Measurements from ENCODE around the gene NMBR.
"Not testable (repeated sequence)": the region's sequence is repeated elsewhere in the genome, so short reads cannot be mapped to it uniquely, and the experiment has no call there.

Gene NMBR

GRCh38 chr6:142146828-142147662 lies at the start of gene NMBR, which contains the start of gene VTA1:
Gene NMBR (minus strand): TSS chr6:142147122. CDS start chr6:142088658, 58,464 bp downstream.
Gene VTA1 (plus strand): TSS chr6:142147263. CDS start chr6:142147288, 25 bp downstream.
- peak; percentile 95 for DNase-seq (ENCODE audit: low read depth)

- no peak for DNase-seq (ENCODE audit: low read depth)
Measured at GRCh38 chr6:142195862-142196541, 49.1 kb upstream of the NMBR start.

- no peak for DNase-seq (ENCODE audit: low read depth)
Measured at GRCh38 chr6:142193621-142194020, 46.7 kb upstream of the NMBR start.

- no peak for DNase-seq (ENCODE audit: low read depth)
Measured at GRCh38 chr6:142192343-142192742, 45.4 kb upstream of the NMBR start.

GRCh38 chr6:142189057-142189456 lies 42.1 kb upstream of the NMBR start:
- no peak for DNase-seq (ENCODE audit: low read depth)

GRCh38 chr6:142188341-142188740 lies 41.4 kb upstream of the NMBR start:
- DNase-seq (ENCODE audit: low read depth), result not testable (repeated sequence)

- no peak for DNase-seq (ENCODE audit: low read depth)
Measured at GRCh38 chr6:142187209-142187608, 40.3 kb upstream of the NMBR start.

- no peak for DNase-seq (ENCODE audit: low read depth)
Measured at GRCh38 chr6:142185641-142186040, 38.7 kb upstream of the NMBR start.

- no peak for DNase-seq (ENCODE audit: low read depth)
Measured at GRCh38 chr6:142184307-142184706, 37.4 kb upstream of the NMBR start.

GRCh38 chr6:142183351-142183750 lies 36.4 kb upstream of the NMBR start:
- no peak for DNase-seq (ENCODE audit: low read depth)

- no peak for DNase-seq (ENCODE audit: low read depth)
Measured at GRCh38 chr6:142182004-142182403, 35.1 kb upstream of the NMBR start.

GRCh38 chr6:142178129-142178528 lies 31.2 kb upstream of the NMBR start:
- DNase-seq (ENCODE audit: low read depth), result no peak

- no peak for DNase-seq (ENCODE audit: low read depth)
Measured at GRCh38 chr6:142174703-142175102, 27.8 kb upstream of the NMBR start.

GRCh38 chr6:142173980-142174379 lies 27.1 kb upstream of the NMBR start:
- DNase-seq (ENCODE audit: low read depth), result no peak

GRCh38 chr6:142172758-142173157 lies 25.8 kb upstream of the NMBR start:
- no peak for DNase-seq (ENCODE audit: low read depth)

GRCh38 chr6:142171351-142171750 lies 24.4 kb upstream of the NMBR start:
- DNase-seq (ENCODE audit: low read depth), result no peak

- no peak for DNase-seq (ENCODE audit: low read depth)
Measured at GRCh38 chr6:142167486-142167885, 20.6 kb upstream of the NMBR start.

GRCh38 chr6:142167071-142167470 lies 20.1 kb upstream of the NMBR start:
- DNase-seq (ENCODE audit: low read depth), result no peak

GRCh38 chr6:142165227-142165626 lies 18.3 kb upstream of the NMBR start:
- no peak for DNase-seq (ENCODE audit: low read depth)

- DNase-seq (ENCODE audit: low read depth), result no peak
Measured at GRCh38 chr6:142162780-142163179, 15.9 kb upstream of the NMBR start.

- DNase-seq (ENCODE audit: low read depth), result not testable (repeated sequence)
Measured at GRCh38 chr6:142156758-142157068, 9.8 kb upstream of the NMBR start.

- DNase-seq (ENCODE audit: low read depth), result no peak
Measured at GRCh38 chr6:142155895-142156757, 9.2 kb upstream of the NMBR start.

- DNase-seq (ENCODE audit: low read depth), result no peak
Measured at GRCh38 chr6:142155091-142155490, 8.2 kb upstream of the NMBR start.

Measured in stimulated activated CD8-positive, alpha-beta memory T cell treated with anti-CD3 and anti-CD28 coated beads, Interleukin-12 subunit alpha, Interleukin-12 subunit beta, amount 100 ng/mL, for 1 hour (primary cell).